ENCODE data around the gene MPRIP. TPM values are rescaled to one million over a fixed set of nuclear protein-coding genes. Genes with fewer than 3 reads are reported as not detected.

The MPRIP gene
- total and polyA plus RNA-seq, 12 donors: 88.5 to 234 (median 175) TPM

GRCh38 chr17:17028059-17028877, 14.0 kb upstream of the MPRIP start:
- Histone ChIP-seq H3K4me1 (replicated peaks in 1 of 2) (peaks cover 0 to 3% of the 10 kb centered on the region in 2 donors), H3K9me3 (replicated peaks in 1 of 3) (no peaks in the 10 kb centered on the region), H3K4me3 (no peak overlapping the region), H3K27me3 (no peaks in the 10 kb centered on the region), H3K27ac (peak overlapping the region in 1 of 5 donors; percentile 61), H3K36me3 (replicated peaks in 1 of 2) (no peaks in the 10 kb centered on the region)
- intact Hi-C loops (cut with DNase I): no loop called here
- peak in 5 of 7 donors; percentile 27 to 65 (median 40) for DNase-seq
- no peak for TF ChIP-seq CTCF (IDR thresholded peaks at IDR 0.05)
- TF ChIP-seq POLR2A (IDR thresholded peaks at IDR 0.05): no peak
- WGBS, 4 donors: 68 to 95% (median 73%) methylated on average over 2 to 12 of the region's 12 CpGs

- Histone ChIP-seq H3K36me3 (replicated peaks in 1 of 2) (no peaks in the 10 kb centered on the region), H3K27ac (peak overlapping the region in 1 of 5 donors; percentile 61), H3K27me3 (no peaks in the 10 kb centered on the region), H3K4me3 (no peak overlapping the region), H3K4me1 (replicated peaks in 1 of 2) (peaks cover 0 to 3% of the 10 kb centered on the region in 2 donors), H3K9me3 (replicated peaks in 1 of 3) (no peaks in the 10 kb centered on the region)
- no peak for TF ChIP-seq CTCF (IDR thresholded peaks at IDR 0.05)
- TF ChIP-seq POLR2A (IDR thresholded peaks at IDR 0.05): no peak
- no peak for DNase-seq
- WGBS, 4 donors: 81 to 87% (median 82%) methylated on average over 14 to 16 of the region's 16 CpGs
- intact Hi-C loops (cut with DNase I): no loop called here
Measured at GRCh38 chr17:17028878-17029535, 13.2 kb upstream of the MPRIP start.

GRCh38 chr17:17029938-17030337, 12.3 kb upstream of the MPRIP start:
- no peak overlapping the region for H3K4me3 ChIP-seq
- WGBS, 4 donors: 71 to 77% (median 73%) methylated on average over 9 of the region's 9 CpGs

More at GRCh38 chr17:17029938-17030337, 12.3 kb upstream of the MPRIP start:
- Histone ChIP-seq H3K9me3 (replicated peaks in 1 of 3) (no peaks in the 10 kb centered on the region), H3K27me3 (no peaks in the 10 kb centered on the region), H3K27ac (no peak overlapping the region), H3K36me3 (replicated peaks in 1 of 2) (no peaks in the 10 kb centered on the region), H3K4me1 (replicated peaks in 1 of 2) (peaks cover 0 to 3% of the 10 kb centered on the region in 2 donors)
- DNase-seq: no peak
- TF ChIP-seq POLR2A (IDR thresholded peaks at IDR 0.05) (no peak), CTCF (IDR thresholded peaks at IDR 0.05) (no peak)
- intact Hi-C loops (cut with DNase I): no loop called here
